SK-N-SH (cell line): ENCODE data around the gene EFCAB6. TPM values are rescaled to one million over a fixed set of nuclear protein-coding genes. Genes with fewer than 3 reads are reported as not detected.

Experiments used
- CTCF ChIA-PET: fragments of 300-600, 350-600 bp; formaldehyde crosslinking; extraction: SDS; loops from one replicate; lab custom pipeline; 2021; lab: Yijun Ruan, JAX
- POLR2A ChIA-PET: fragments of 350-600 bp; sonication (Branson Sonifier 250); formaldehyde crosslinking; extraction: SDS; loops from one replicate; lab custom pipeline; 2020; ENCODE audit warnings: antibody characterized with exemption, inconsistent platforms; lab: Yijun Ruan, JAX
- DNase-seq: peaks from one replicate; pipeline ENCODE4 v3.0.0; 2012
- H2AFZ ChIP-seq: fragments of 200-600 bp; sonication (generic); 2 replicates; pipeline ENCODE4 v1.8.1; 2016; ENCODE audit warnings: antibody characterized with exemption, mild to moderate bottlenecking, low read depth
- H3F3A ChIP-seq: fragments of 200-600 bp; sonication (generic); replicated peaks from 2 replicates; pipeline ENCODE3; 2016; ENCODE audit warnings: antibody characterized with exemption, mild to moderate bottlenecking; ENCODE audit not compliant: insufficient read depth
- H3K27ac ChIP-seq, 2 experiments: fragments of 200-500 bp in 1 of 2; fragments of 200-600 bp in 1 of 2; sonication (Bioruptor generic) in 1 of 2; sonication (generic), shearing (Covaris generic) in 1 of 2; 2 replicates each; pipeline versions ENCODE4 v1.5.1 to v1.6.1; 2014 to 2016; ENCODE audit warnings: low read depth in 2 of 2, inconsistent platforms in 1 of 2, low read length in 1 of 2, mild to moderate bottlenecking in 1 of 2, mixed read lengths in 1 of 2
- H3K27me3 ChIP-seq: fragments of 200-600 bp; sonication (generic), shearing (Covaris generic); 2 replicates; pipeline ENCODE4 v1.6.1; 2016; ENCODE audit warnings: mixed run types; ENCODE audit not compliant: insufficient read depth
- H3K36me3 ChIP-seq, 2 experiments: fragments of 200-500 bp in 1 of 2; fragments of 200-600 bp in 1 of 2; sonication (Bioruptor generic) in 1 of 2; sonication (generic) in 1 of 2; replicated peaks in 1 of 2; 2 replicates each; pipeline versions ENCODE3 to v1.5.1; 2014 to 2016; ENCODE audit warnings: low read length in 1 of 2, mild to moderate bottlenecking in 1 of 2; ENCODE audit not compliant: insufficient read depth in 2 of 2, control insufficient read depth in 1 of 2
- H3K4me1 ChIP-seq, 2 experiments: fragments of 200-500 bp in 1 of 2; fragments of 200-600 bp in 1 of 2; sonication (Bioruptor generic) in 1 of 2; sonication (generic), shearing (Covaris generic) in 1 of 2; 2 replicates each; pipeline versions ENCODE4 v1.5.1 to v1.6.1; 2014 to 2016; ENCODE audit warnings: low read depth in 1 of 2, low read length in 1 of 2, mixed run types in 1 of 2; ENCODE audit not compliant: insufficient read depth in 2 of 2, control insufficient read depth in 1 of 2
- H3K4me2 ChIP-seq: fragments of 200-600 bp; sonication (generic), shearing (Covaris generic); 2 replicates; pipeline ENCODE4 v1.6.1; 2017; ENCODE audit warnings: mixed run types
- H3K4me3 ChIP-seq, 2 experiments: fragments of 200-500 bp in 1 of 2; fragments of 200-600 bp in 1 of 2; sonication (Bioruptor generic) in 1 of 2; sonication (generic), shearing (Covaris generic) in 1 of 2; 2 replicates each; pipeline versions ENCODE4 v1.5.1 to v1.8.1; 2014 to 2016; ENCODE audit warnings: low read depth in 2 of 2, inconsistent platforms in 1 of 2, low read length in 1 of 2, mild to moderate bottlenecking in 1 of 2, mixed read lengths in 1 of 2, moderate library complexity in 1 of 2
- H3K79me2 ChIP-seq: fragments of 200-600 bp; sonication (generic); 2 replicates; pipeline ENCODE4 v1.8.1; 2017; ENCODE audit warnings: mild to moderate bottlenecking; ENCODE audit not compliant: insufficient read depth
- H3K9ac ChIP-seq: fragments of 200-600 bp; sonication (generic); 2 replicates; pipeline ENCODE4 v1.6.1; 2017; ENCODE audit warnings: mixed run types
- H3K9me2 ChIP-seq: fragments of 200-600 bp; sonication (generic); 2 replicates; pipeline ENCODE4 v1.6.1; 2017; ENCODE audit warnings: mixed run types
- H3K9me3 ChIP-seq: fragments of 200-600 bp; sonication (generic); 2 replicates; pipeline ENCODE4 v1.6.1; 2017; ENCODE audit warnings: mixed run types, mild to moderate bottlenecking, moderate library complexity
- H4K20me1 ChIP-seq: fragments of 200-600 bp; sonication (generic); 2 replicates; pipeline ENCODE4 v1.6.1; 2017; ENCODE audit warnings: mild to moderate bottlenecking, mixed run types; ENCODE audit not compliant: insufficient read depth
- CHD2 ChIP-seq: fragments of 150-350 bp; IDR thresholded peaks from 2 replicates; pipeline ENCODE4 v1.6.1; 2018; ENCODE audit warnings: low read length; ENCODE audit not compliant: partially characterized antibody
- EZH2phosphoT487 ChIP-seq: fragments of 200-600 bp; sonication (generic); IDR thresholded peaks from 2 replicates; pipeline ENCODE4 v1.6.1; 2017; ENCODE audit warnings: low read depth, mixed run types, mild to moderate bottlenecking, antibody characterized with exemption, moderate library complexity, borderline replicate concordance
- POLR2AphosphoS5 ChIP-seq: IDR thresholded peaks from 2 replicates; pipeline ENCODE4 v1.6.1; 2012; ENCODE audit warnings: low read depth, low read length
- REST ChIP-seq: IDR thresholded peaks from 2 replicates; pipeline ENCODE4 v1.6.1; 2012; ENCODE audit warnings: mild to moderate bottlenecking, low read depth, low read length, moderate library complexity
- TEAD4 ChIP-seq: IDR thresholded peaks from 2 replicates; pipeline ENCODE4 v1.4.0; 2012; ENCODE audit warnings: mild to moderate bottlenecking, borderline replicate concordance; ENCODE audit not compliant: insufficient read depth
- WGBS: methylation state at CpG from one replicate; pipeline ENCODE4 v1.1.6; 2017; ENCODE audit warnings: low lambda C conversion rate; 5-methylcytosine and 5-hydroxymethylcytosine counted together
- polyA plus RNA-seq, 3 experiments: library from polyadenylated mRNA; depleted of rRNA; stranded (reverse); fragments of >200 nt; gene quantifications; 2 replicates each; pipeline ENCODE4 v1.2.3, GENCODE V29; 2012
- TF ChIP-seq, protein P1 (sequence below): IDR thresholded peaks from 2 replicates; pipeline ENCODE4; 2012

The EFCAB6 gene
- polyA plus RNA-seq, 1 of the 3 experiments (the other 2 are of a cell fraction), result 0.46 TPM

DNA sequence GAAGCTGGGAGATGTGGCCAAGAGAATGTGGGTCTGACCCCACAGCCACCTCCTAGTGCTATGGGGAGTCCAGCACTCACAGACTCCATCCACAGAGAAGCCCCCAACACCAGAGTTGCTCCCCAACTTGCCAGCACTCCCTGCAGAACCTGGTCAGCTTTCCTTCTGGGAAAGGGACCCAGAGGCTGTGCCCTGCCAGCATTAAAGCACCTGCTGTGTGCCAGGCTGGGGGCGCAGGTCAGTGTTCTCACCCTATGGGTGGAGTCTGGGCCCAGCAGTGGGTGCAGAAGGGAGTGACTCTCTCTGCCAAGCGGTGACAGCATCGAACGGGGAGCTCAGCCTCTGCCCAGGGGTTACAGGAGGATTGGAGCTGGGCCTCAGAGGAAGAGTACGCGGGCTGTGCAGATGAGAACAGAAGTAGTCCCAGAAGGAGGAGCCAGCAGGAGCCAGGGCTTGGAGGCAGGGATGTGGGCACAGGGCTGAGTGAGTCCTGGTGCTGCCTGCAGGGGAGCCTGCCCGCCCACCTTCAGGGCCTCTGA is 285.9 kb downstream of the EFCAB6 start:
- H3K27me3 ChIP-seq, result no peaks in the 10 kb centered on the region
- no peaks in the 10 kb centered on the region for H3F3A ChIP-seq
- 40% methylated on average over 1 of the region's 7 CpGs for WGBS
- ChIA-PET CTCF (no interaction called here), POLR2A (no interaction called here)
- H3K4me2 ChIP-seq, result no peak overlapping the region
- no peaks in the 10 kb centered on the region for H4K20me1 ChIP-seq
- H3K9me3 ChIP-seq, result no peaks in the 10 kb centered on the region
- H2AFZ ChIP-seq, result no peak overlapping the region
- H3K79me2 ChIP-seq, result no peaks in the 10 kb centered on the region
- no peaks in the 10 kb centered on the region; a peak in 1 of 4 replicates for H3K4me1 ChIP-seq
- H3K4me3 ChIP-seq, result no peak overlapping the region
- TF ChIP-seq CHD2, result no peak
- no peak overlapping the region for H3K27ac ChIP-seq
- no peak for DNase-seq
- H3K9ac ChIP-seq, result no peak overlapping the region
- H3K9me2 ChIP-seq, result no peaks in the 10 kb centered on the region
- H3K36me3 ChIP-seq, result no peaks in the 10 kb centered on the region

- no peaks in the 10 kb centered on the region for H3F3A ChIP-seq
- no peaks in the 10 kb centered on the region for H3K27me3 ChIP-seq
- H3K79me2 ChIP-seq, result no peaks in the 10 kb centered on the region
- 82% methylated on average over 5 of the region's 6 CpGs for whole genome bisulfite sequencing
- no peaks in the 10 kb centered on the region for H3K9me3 ChIP-seq
- CTCF ChIA-PET, result no interaction called here
- no peak overlapping the region for H3K4me2 ChIP-seq
- H3K4me3 ChIP-seq, result no peak overlapping the region
- TF ChIP-seq POLR2AphosphoS5, result no peak
- TF ChIP-seq, protein P1, sequence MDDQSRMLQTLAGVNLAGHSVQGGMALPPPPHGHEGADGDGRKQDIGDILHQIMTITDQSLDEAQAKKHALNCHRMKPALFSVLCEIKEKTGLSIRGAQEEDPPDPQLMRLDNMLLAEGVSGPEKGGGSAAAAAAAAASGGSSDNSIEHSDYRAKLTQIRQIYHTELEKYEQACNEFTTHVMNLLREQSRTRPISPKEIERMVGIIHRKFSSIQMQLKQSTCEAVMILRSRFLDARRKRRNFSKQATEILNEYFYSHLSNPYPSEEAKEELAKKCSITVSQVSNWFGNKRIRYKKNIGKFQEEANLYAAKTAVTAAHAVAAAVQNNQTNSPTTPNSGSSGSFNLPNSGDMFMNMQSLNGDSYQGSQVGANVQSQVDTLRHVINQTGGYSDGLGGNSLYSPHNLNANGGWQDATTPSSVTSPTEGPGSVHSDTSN, result no peak
- no peak for TF ChIP-seq EZH2phosphoT487
- TF ChIP-seq TEAD4, result no peak
- no peak for TF ChIP-seq REST
- no peak overlapping the region for H2AFZ ChIP-seq
- H3K27ac ChIP-seq, result no peak overlapping the region
- H4K20me1 ChIP-seq, result no peaks in the 10 kb centered on the region
- POLR2A ChIA-PET, result no interaction called here
- no peaks in the 10 kb centered on the region for H3K4me1 ChIP-seq
- no peaks in the 10 kb centered on the region for H3K36me3 ChIP-seq
- no peak overlapping the region for H3K9ac ChIP-seq
- no peak for DNase-seq
- H3K9me2 ChIP-seq, result no peaks in the 10 kb centered on the region
Observed at GRCh38 chr22:43521716-43522115, 290.4 kb downstream of the EFCAB6 start.
